Mesothelial cell of epicardium (in vitro differentiated cells): ENCODE measurements around the gene ZMYND15. TPM values are rescaled to one million over a fixed set of nuclear protein-coding genes. Genes with fewer than 3 reads are reported as not detected.

Experiments used
- DNase-seq, 2 experiments: peaks; one replicate each; pipeline ENCODE4 v3.0.0; 2021; ENCODE audit warnings: low spot score in 2 of 2; ENCODE audit not compliant: unreplicated experiment in 2 of 2
- H3K27ac Mint-ChIP-seq: 2 replicates; pipeline ENCODE4 v1.8.0; 2021; ENCODE audit warnings: mixed read lengths
- H3K27me3 Mint-ChIP-seq: 2 replicates; pipeline ENCODE4 v1.8.0; 2021; ENCODE audit warnings: low read depth, mixed read lengths
- H3K36me3 Mint-ChIP-seq: 2 replicates; pipeline ENCODE4 v1.8.0; 2021; ENCODE audit warnings: mixed read lengths
- H3K4me1 Mint-ChIP-seq: 2 replicates; pipeline ENCODE4 v1.8.0; 2021; ENCODE audit warnings: mixed read lengths
- H3K4me3 Mint-ChIP-seq: 2 replicates; pipeline ENCODE4 v1.8.0; 2021; ENCODE audit warnings: mild to moderate bottlenecking, moderate library complexity, mixed read lengths
- H3K9me3 Mint-ChIP-seq: 2 replicates; pipeline ENCODE4 v1.8.0; 2021; ENCODE audit warnings: mixed read lengths
- CTCF ChIP-seq: fragments of 200-600 bp; sonication (generic); IDR thresholded peaks from one replicate; pipeline ENCODE4 v1.5.0; 2021; ENCODE audit warnings: antibody characterized with exemption; ENCODE audit not compliant: unreplicated experiment
- total RNA-seq: library from RNA; stranded (reverse); gene quantifications from 3 replicates; pipeline ENCODE4 v1.2.1, GENCODE V29; 2021

The ZMYND15 gene
- total RNA-seq, 1 donor from 2014 or later = 0.78 TPM

- H3K4me3 Mint-ChIP-seq = no peak overlapping the region
- H3K36me3 Mint-ChIP-seq = no peaks in the 10 kb centered on the region
- H3K27me3 Mint-ChIP-seq = peaks cover 32% of the 10 kb centered on the region
- H3K27ac Mint-ChIP-seq = no peak overlapping the region
- no peak for DNase-seq
- no peaks in the 10 kb centered on the region for H3K4me1 Mint-ChIP-seq
- no peak for TF ChIP-seq CTCF
- no peaks in the 10 kb centered on the region for H3K9me3 Mint-ChIP-seq
These were observed 32.6 kb downstream of the ZMYND15 start for GRCh38 chr17:4772235-4772613.

- H3K4me3 Mint-ChIP-seq = no peak overlapping the region
- TF ChIP-seq CTCF = no peak
- no peaks in the 10 kb centered on the region for H3K36me3 Mint-ChIP-seq
- peaks cover 25% of the 10 kb centered on the region for H3K27me3 Mint-ChIP-seq
- H3K4me1 Mint-ChIP-seq = no peaks in the 10 kb centered on the region
- H3K27ac Mint-ChIP-seq = no peak overlapping the region
- no peaks in the 10 kb centered on the region for H3K9me3 Mint-ChIP-seq
- DNase-seq = no peak
These were observed 38.5 kb downstream of the ZMYND15 start for GRCh38 chr17:4777969-4778760.

- Mint-ChIP-seq H3K27me3 (peaks cover 21% of the 10 kb centered on the region), H3K4me1 (no peaks in the 10 kb centered on the region), H3K27ac (no peak overlapping the region), H3K36me3 (no peaks in the 10 kb centered on the region), H3K4me3 (no peak overlapping the region), H3K9me3 (no peaks in the 10 kb centered on the region)
- DNase-seq = no peak
- TF ChIP-seq CTCF = no peak
These were observed 40.8 kb downstream of the ZMYND15 start for GRCh38 chr17:4780325-4780955.

- no peak for TF ChIP-seq CTCF
- Mint-ChIP-seq H3K4me1 (peaks cover 8% of the 10 kb centered on the region), H3K27me3 (peaks cover 29% of the 10 kb centered on the region), H3K9me3 (no peaks in the 10 kb centered on the region), H3K27ac (no peak overlapping the region), H3K36me3 (no peaks in the 10 kb centered on the region), H3K4me3 (no peak overlapping the region)
- no peak for DNase-seq
These were observed 43.0 kb downstream of the ZMYND15 start for GRCh38 chr17:4782652-4783051.

- peaks cover 22% of the 10 kb centered on the region for H3K27me3 Mint-ChIP-seq
- no peak for TF ChIP-seq CTCF
These were observed 45.9 kb downstream of the ZMYND15 start for GRCh38 chr17:4785311-4786105.

More at GRCh38 chr17:4785311-4786105, 45.9 kb downstream of the ZMYND15 start:
- peaks cover 16% of the 10 kb centered on the region for H3K4me1 Mint-ChIP-seq
- H3K4me3 Mint-ChIP-seq = no peak overlapping the region
- DNase-seq = no peak
- no peaks in the 10 kb centered on the region for H3K36me3 Mint-ChIP-seq
- H3K27ac Mint-ChIP-seq = no peak overlapping the region
- no peaks in the 10 kb centered on the region for H3K9me3 Mint-ChIP-seq
